SJCRH30 (cell line): ENCODE measurements around the gene MYADML2. TPM values are rescaled to one million over a fixed set of nuclear protein-coding genes. Genes with fewer than 3 reads are reported as not detected.

Experiments
- DNase-seq, 2 experiments: peaks; one replicate each; pipeline ENCODE4 v3.0.0-alpha.2; 2015 to 2020
- H3K27ac ChIP-seq: fragments of 250-450 bp; sonication (Bioruptor Pico); 2 replicates; pipeline ENCODE4 v1.5.1; 2020; ENCODE audit warnings: mild to moderate bottlenecking, moderate library complexity
- H3K27me3 ChIP-seq: fragments of 250-450 bp; sonication (Bioruptor Pico); 2 replicates; pipeline ENCODE4 v1.5.1; 2020; ENCODE audit warnings: mild to moderate bottlenecking, moderate library complexity
- H3K36me3 ChIP-seq: fragments of 250-450 bp; sonication (Bioruptor Pico); 2 replicates; pipeline ENCODE4 v1.5.1; 2020; ENCODE audit warnings: mild to moderate bottlenecking, moderate library complexity
- H3K4me1 ChIP-seq: fragments of 250-450 bp; sonication (Bioruptor Pico); 2 replicates; pipeline ENCODE4 v1.5.1; 2020; ENCODE audit warnings: mild to moderate bottlenecking, moderate library complexity
- H3K4me3 ChIP-seq: fragments of 250-450 bp; sonication (Bioruptor Pico); 2 replicates; pipeline ENCODE4 v1.5.1; 2020; ENCODE audit warnings: mild to moderate bottlenecking, moderate library complexity
- H3K9me3 ChIP-seq: fragments of 250-450 bp; sonication (Bioruptor Pico); replicated peaks from 2 replicates; pipeline ENCODE4 v1.5.1; 2020; ENCODE audit warnings: mild to moderate bottlenecking, moderate library complexity
- total RNA-seq: library from RNA; depleted of rRNA; stranded (reverse); fragments of >200 nt; shearing (Covaris generic); gene quantifications from 2 replicates; pipeline ENCODE4 v1.2.3, GENCODE V29; 2014

MYADML2 gene
- total RNA-seq, 1 experiment from 2014 or later = 0.85 TPM

GRCh38 chr17:81909966-81910839, 36.8 kb downstream of the MYADML2 start:
- peak overlapping the region; percentile 87 for H3K4me3 ChIP-seq
- DNase-seq = peak in 1 of 2 experiments; percentile 50
- peaks cover 5% of the 10 kb centered on the region; the same call in 1 of the 2 replicates for H3K4me1 ChIP-seq
- no peaks in the 10 kb centered on the region for H3K9me3 ChIP-seq
- H3K27ac ChIP-seq = no peak overlapping the region
- H3K27me3 ChIP-seq = no peaks in the 10 kb centered on the region
- peaks cover 4% of the 10 kb centered on the region; the same call in 1 of the 2 replicates for H3K36me3 ChIP-seq

GRCh38 chr17:81909231-81909630, 37.8 kb downstream of the MYADML2 start:
- no peak overlapping the region for H3K27ac ChIP-seq
- H3K27me3 ChIP-seq = no peaks in the 10 kb centered on the region
- peaks cover 4% of the 10 kb centered on the region; the same call in 1 of the 2 replicates for H3K36me3 ChIP-seq
- no peak overlapping the region for H3K4me3 ChIP-seq
- no peak for DNase-seq
- peaks cover 5% of the 10 kb centered on the region; the same call in 1 of the 2 replicates for H3K4me1 ChIP-seq
- no peaks in the 10 kb centered on the region for H3K9me3 ChIP-seq

- H3K4me3 ChIP-seq = no peak overlapping the region
- H3K4me1 ChIP-seq = peaks cover 5% of the 10 kb centered on the region; the same call in 1 of the 2 replicates
- H3K9me3 ChIP-seq = no peaks in the 10 kb centered on the region
- no peak for DNase-seq
- H3K36me3 ChIP-seq = peaks cover 4% of the 10 kb centered on the region; the same call in 1 of the 2 replicates
- H3K27ac ChIP-seq = no peak overlapping the region
- H3K27me3 ChIP-seq = no peaks in the 10 kb centered on the region
Observed at GRCh38 chr17:81908793-81909192, 38.2 kb downstream of the MYADML2 start.

- H3K36me3 ChIP-seq = peaks cover 4% of the 10 kb centered on the region; the same call in 1 of the 2 replicates
- no peak for DNase-seq
- no peak overlapping the region for H3K27ac ChIP-seq
- peaks cover 5% of the 10 kb centered on the region; the same call in 1 of the 2 replicates for H3K4me1 ChIP-seq
- H3K4me3 ChIP-seq = no peak overlapping the region
- H3K9me3 ChIP-seq = no peaks in the 10 kb centered on the region
- no peaks in the 10 kb centered on the region for H3K27me3 ChIP-seq
Observed at GRCh38 chr17:81907219-81908145, 39.6 kb downstream of the MYADML2 start.

GRCh38 chr17:81906476-81907218, 40.4 kb downstream of the MYADML2 start:
- Histone ChIP-seq H3K36me3 (peaks cover 1% of the 10 kb centered on the region; the same call in 1 of the 2 replicates), H3K27ac (no peak overlapping the region), H3K4me1 (peaks cover 5% of the 10 kb centered on the region; the same call in 1 of the 2 replicates), H3K27me3 (no peaks in the 10 kb centered on the region), H3K9me3 (no peaks in the 10 kb centered on the region), H3K4me3 (no peak overlapping the region)
- no peak for DNase-seq

GRCh38 chr17:81905993-81906392, 41.0 kb downstream of the MYADML2 start:
- Histone ChIP-seq H3K4me3 (no peak overlapping the region), H3K36me3 (no peaks in the 10 kb centered on the region), H3K4me1 (peaks cover 5% of the 10 kb centered on the region; the same call in 1 of the 2 replicates), H3K27me3 (no peaks in the 10 kb centered on the region), H3K27ac (no peak overlapping the region), H3K9me3 (no peaks in the 10 kb centered on the region)
- DNase-seq = no peak

- peaks cover under 1% of the 10 kb centered on the region; the same call in 1 of the 2 replicates for H3K36me3 ChIP-seq
- H3K27ac ChIP-seq = no peak overlapping the region
- no peaks in the 10 kb centered on the region for H3K27me3 ChIP-seq
- H3K9me3 ChIP-seq = no peaks in the 10 kb centered on the region
- no peak overlapping the region for H3K4me3 ChIP-seq
- DNase-seq = no peak
- H3K4me1 ChIP-seq = peaks cover 5% of the 10 kb centered on the region; the same call in 1 of the 2 replicates
Observed at GRCh38 chr17:81905424-81905875, 41.6 kb downstream of the MYADML2 start.

- H3K27me3 ChIP-seq = no peaks in the 10 kb centered on the region
- peaks cover 6% of the 10 kb centered on the region for H3K36me3 ChIP-seq
- no peak overlapping the region for H3K4me3 ChIP-seq
- no peaks in the 10 kb centered on the region for H3K9me3 ChIP-seq
- H3K4me1 ChIP-seq = peaks cover under 1% of the 10 kb centered on the region; the same call in 1 of the 2 replicates
- DNase-seq = no peak
- H3K27ac ChIP-seq = no peak overlapping the region
Observed at GRCh38 chr17:81904600-81905423, 42.2 kb downstream of the MYADML2 start.

- H3K27ac ChIP-seq = no peak overlapping the region
- no peaks in the 10 kb centered on the region for H3K27me3 ChIP-seq
- no peaks in the 10 kb centered on the region for H3K4me1 ChIP-seq
- no peak overlapping the region for H3K4me3 ChIP-seq
- H3K9me3 ChIP-seq = no peaks in the 10 kb centered on the region
- peaks cover 7% of the 10 kb centered on the region for H3K36me3 ChIP-seq
- DNase-seq = no peak
Observed at GRCh38 chr17:81903896-81904599, 43.0 kb downstream of the MYADML2 start.

- H3K9me3 ChIP-seq = no peaks in the 10 kb centered on the region
- DNase-seq = no peak
- H3K4me3 ChIP-seq = no peak overlapping the region
- no peaks in the 10 kb centered on the region for H3K27me3 ChIP-seq
- no peaks in the 10 kb centered on the region for H3K4me1 ChIP-seq
- no peak overlapping the region for H3K27ac ChIP-seq
- peaks cover 8% of the 10 kb centered on the region for H3K36me3 ChIP-seq
Observed at GRCh38 chr17:81903415-81903831, 43.6 kb downstream of the MYADML2 start.

GRCh38 chr17:81902653-81903414, 44.2 kb downstream of the MYADML2 start:
- Histone ChIP-seq H3K4me3 (no peak overlapping the region), H3K27ac (no peak overlapping the region), H3K27me3 (no peaks in the 10 kb centered on the region), H3K4me1 (peaks cover 1% of the 10 kb centered on the region; the same call in 1 of the 2 replicates), H3K9me3 (no peaks in the 10 kb centered on the region), H3K36me3 (peaks cover 14% of the 10 kb centered on the region)
- DNase-seq = no peak

- peaks cover 2% of the 10 kb centered on the region; the same call in 1 of the 2 replicates for H3K4me1 ChIP-seq
- H3K4me3 ChIP-seq = no peak within 1 kb of the TSS
- no peaks in the 10 kb centered on the region for H3K9me3 ChIP-seq
- no peak within 1 kb of the TSS for H3K27ac ChIP-seq
- H3K36me3 ChIP-seq = peaks cover 20% of the 10 kb centered on the region
- DNase-seq = no peak
- no peaks in the 10 kb centered on the region for H3K27me3 ChIP-seq
Observed at GRCh38 chr17:81902023-81902652, 44.9 kb downstream of the MYADML2 start, which contains the start of gene NPB. Gene NPB, plus strand, starts transcription at chr17:81902238. Its CDS starts 40 bp downstream, at chr17:81902278.
